Middle frontal gyrus (tissue), 1 donor: Measurements from ENCODE around the gene TRAF5.
"Not testable (repeated sequence)": the region's sequence is repeated elsewhere in the genome, so short reads cannot be mapped to it uniquely, and the experiment has no call there.

ENCODE experiments used
- DNase-seq: peaks from one replicate; pipeline ENCODE4 v3.0.0-alpha.2; 2015; ENCODE audit warnings: low spot score; ENCODE audit errors: extremely low spot score

TRAF5 gene

GRCh38 chr1:211377539-211378450 lies 51.2 kb downstream of the TRAF5 start:
- no peak for DNase-seq

GRCh38 chr1:211378844-211379243 lies 52.2 kb downstream of the TRAF5 start:
- DNase-seq: no peak

GRCh38 chr1:211379446-211379845 lies 52.8 kb downstream of the TRAF5 start:
- DNase-seq: no peak

GRCh38 chr1:211381481-211382181 lies 55.0 kb downstream of the TRAF5 start:
- no peak for DNase-seq

GRCh38 chr1:211382182-211382713 lies 55.6 kb downstream of the TRAF5 start:
- no peak for DNase-seq

- DNase-seq: peak; percentile 95
These were observed 56.3 kb downstream of the TRAF5 start for GRCh38 chr1:211382714-211383480.

- no peak for DNase-seq
These were observed 57.9 kb downstream of the TRAF5 start for GRCh38 chr1:211384524-211384923.

- DNase-seq: no peak
These were observed 60.3 kb downstream of the TRAF5 start for GRCh38 chr1:211386921-211387320.

GRCh38 chr1:211390829-211391228 lies 64.2 kb downstream of the TRAF5 start:
- DNase-seq: not testable (repeated sequence)

- DNase-seq: no peak
These were observed 66.6 kb downstream of the TRAF5 start for GRCh38 chr1:211393203-211393602.

- DNase-seq: not testable (repeated sequence)
These were observed 71.8 kb downstream of the TRAF5 start for GRCh38 chr1:211398266-211398930.

GRCh38 chr1:211399851-211400393 lies 73.3 kb downstream of the TRAF5 start:
- not testable (repeated sequence) for DNase-seq

GRCh38 chr1:211401751-211402150 lies 75.1 kb downstream of the TRAF5 start:
- DNase-seq: not testable (repeated sequence)

- not testable (repeated sequence) for DNase-seq
These were observed 79.5 kb downstream of the TRAF5 start for GRCh38 chr1:211406086-211406485.

- DNase-seq: not testable (repeated sequence)
These were observed 81.1 kb downstream of the TRAF5 start for GRCh38 chr1:211407749-211408148.

- no peak for DNase-seq
These were observed 85.0 kb downstream of the TRAF5 start for GRCh38 chr1:211411639-211412038.

- no peak for DNase-seq
These were observed 89.1 kb downstream of the TRAF5 start for GRCh38 chr1:211415700-211416099.

- not testable (repeated sequence) for DNase-seq
These were observed 89.6 kb downstream of the TRAF5 start for GRCh38 chr1:211416246-211416627.

- DNase-seq: not testable (repeated sequence)
These were observed 90.1 kb downstream of the TRAF5 start for GRCh38 chr1:211416628-211417323.

GRCh38 chr1:211420389-211420788 lies 93.8 kb downstream of the TRAF5 start:
- no peak for DNase-seq
